Panc1 (cell line): ENCODE measurements around the gene AP1B1.

Experiments
- POLR2AphosphoS5 ChIP-seq: IDR thresholded peaks from 2 replicates; pipeline ENCODE4 v1.6.1; 2012; ENCODE audit warnings: mild to moderate bottlenecking, low read depth, low read length, moderate library complexity
- SIN3A ChIP-seq: IDR thresholded peaks from 2 replicates; pipeline ENCODE4 v1.6.1; 2012; ENCODE audit warnings: low read depth, mild to moderate bottlenecking, low read length, moderate library complexity, borderline replicate concordance; ENCODE audit not compliant: insufficient read depth
- TF ChIP-seq, protein P1 (sequence below): fragments of 450-650 bp; IDR thresholded peaks from 2 replicates; pipeline ENCODE4 v1.5.1; 2017; ENCODE audit warnings: mild to moderate bottlenecking

GRCh38 chr22:29338398-29338797 is 50.0 kb downstream of the AP1B1 start:
- TF ChIP-seq, protein P1, sequence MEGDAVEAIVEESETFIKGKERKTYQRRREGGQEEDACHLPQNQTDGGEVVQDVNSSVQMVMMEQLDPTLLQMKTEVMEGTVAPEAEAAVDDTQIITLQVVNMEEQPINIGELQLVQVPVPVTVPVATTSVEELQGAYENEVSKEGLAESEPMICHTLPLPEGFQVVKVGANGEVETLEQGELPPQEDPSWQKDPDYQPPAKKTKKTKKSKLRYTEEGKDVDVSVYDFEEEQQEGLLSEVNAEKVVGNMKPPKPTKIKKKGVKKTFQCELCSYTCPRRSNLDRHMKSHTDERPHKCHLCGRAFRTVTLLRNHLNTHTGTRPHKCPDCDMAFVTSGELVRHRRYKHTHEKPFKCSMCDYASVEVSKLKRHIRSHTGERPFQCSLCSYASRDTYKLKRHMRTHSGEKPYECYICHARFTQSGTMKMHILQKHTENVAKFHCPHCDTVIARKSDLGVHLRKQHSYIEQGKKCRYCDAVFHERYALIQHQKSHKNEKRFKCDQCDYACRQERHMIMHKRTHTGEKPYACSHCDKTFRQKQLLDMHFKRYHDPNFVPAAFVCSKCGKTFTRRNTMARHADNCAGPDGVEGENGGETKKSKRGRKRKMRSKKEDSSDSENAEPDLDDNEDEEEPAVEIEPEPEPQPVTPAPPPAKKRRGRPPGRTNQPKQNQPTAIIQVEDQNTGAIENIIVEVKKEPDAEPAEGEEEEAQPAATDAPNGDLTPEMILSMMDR, result no peak
- no peak for TF ChIP-seq POLR2AphosphoS5
- no peak for TF ChIP-seq SIN3A
